Immature natural killer cell (primary cell): ENCODE results near the gene AKAP13. TPM values are rescaled to one million over a fixed set of nuclear protein-coding genes. Genes with fewer than 3 reads are reported as not detected.
A peak's percentile ranks its signal among the peaks of the same experiment; 100 is the strongest.

Source experiments
- DNase-seq, 3 donors: peaks; one replicate each; pipeline ENCODE4 v3.0.0; 2022; ENCODE audit warnings: mixed read lengths in 1 of 3
- H3K27ac Mint-ChIP-seq, 6 donors: one replicate each; pipeline ENCODE4 v1.8.0; 2020; ENCODE audit warnings: mixed read lengths in 6 of 6, mild to moderate bottlenecking in 5 of 6, inconsistent platforms in 4 of 6, moderate library complexity in 3 of 6
- H3K27me3 Mint-ChIP-seq, 3 donors: one replicate each; pipeline ENCODE4 v1.8.0; 2020 to 2021; ENCODE audit warnings: low read depth in 3 of 3, mild to moderate bottlenecking in 3 of 3, mixed read lengths in 3 of 3, moderate library complexity in 3 of 3, inconsistent platforms in 1 of 3
- H3K36me3 Mint-ChIP-seq, 3 donors: one replicate each; pipeline ENCODE4 v1.8.0; 2020; ENCODE audit warnings: mixed read lengths in 3 of 3, inconsistent platforms in 2 of 3, mild to moderate bottlenecking in 2 of 3
- H3K4me1 Mint-ChIP-seq, 2 donors: one replicate each; pipeline ENCODE4 v1.8.0; 2020; ENCODE audit warnings: inconsistent platforms in 2 of 2, mild to moderate bottlenecking in 2 of 2, mixed read lengths in 2 of 2, moderate library complexity in 1 of 2
- H3K4me3 Mint-ChIP-seq, 5 donors: one replicate each; pipeline ENCODE4 v1.8.0; 2020; ENCODE audit warnings: mild to moderate bottlenecking in 5 of 5, mixed read lengths in 5 of 5, inconsistent platforms in 3 of 5, moderate library complexity in 3 of 5
- H3K9me3 Mint-ChIP-seq, 6 donors: one replicate each; pipeline ENCODE4 v1.8.0; 2020; ENCODE audit warnings: mild to moderate bottlenecking in 6 of 6, mixed read lengths in 6 of 6, inconsistent platforms in 4 of 6, moderate library complexity in 3 of 6
- polyA plus RNA-seq, 3 donors: library from polyadenylated mRNA; unstranded; fragments of 300-500 nt; fragmentation: Illumina TruSeq; gene quantifications; one replicate each; pipeline ENCODE4 v1.2.3, GENCODE V29; 2021

The AKAP13 gene
- polyA plus RNA-seq, 3 donors from 2014 or later: 104 to 327 (median 112) TPM

GRCh38 chr15:85764649-85765277 is 384.4 kb downstream of the AKAP13 start:
- no peak overlapping the region for H3K4me3 Mint-ChIP-seq
- H3K9me3 Mint-ChIP-seq: no peaks in the 10 kb centered on the region
- H3K4me1 Mint-ChIP-seq: peaks cover 0 to 3% of the 10 kb centered on the region in 2 donors
- H3K36me3 Mint-ChIP-seq: no peaks in the 10 kb centered on the region
- no peak for DNase-seq
- peaks cover 0 to 2% (median 0%) of the 10 kb centered on the region in 3 donors for H3K27me3 Mint-ChIP-seq
- no peak overlapping the region for H3K27ac Mint-ChIP-seq

GRCh38 chr15:85766001-85766831 is 385.8 kb downstream of the AKAP13 start:
- Mint-ChIP-seq H3K4me3 (no peak overlapping the region), H3K4me1 (peaks cover 0 to 3% of the 10 kb centered on the region in 2 donors), H3K36me3 (no peaks in the 10 kb centered on the region), H3K27ac (no peak overlapping the region), H3K27me3 (peaks cover 0 to 2% (median 0%) of the 10 kb centered on the region in 3 donors), H3K9me3 (no peaks in the 10 kb centered on the region)
- no peak for DNase-seq

GRCh38 chr15:85767785-85768529 is 387.6 kb downstream of the AKAP13 start:
- Mint-ChIP-seq H3K27ac (no peak overlapping the region), H3K36me3 (no peaks in the 10 kb centered on the region), H3K4me3 (no peak overlapping the region), H3K4me1 (peaks cover 2 to 5% of the 10 kb centered on the region in 2 donors), H3K9me3 (no peaks in the 10 kb centered on the region), H3K27me3 (peaks cover 0 to 2% (median 0%) of the 10 kb centered on the region in 3 donors)
- no peak for DNase-seq

GRCh38 chr15:85768595-85769168 is 388.3 kb downstream of the AKAP13 start:
- peaks cover 4 to 5% of the 10 kb centered on the region in 2 donors for H3K4me1 Mint-ChIP-seq
- H3K4me3 Mint-ChIP-seq: no peak overlapping the region
- no peaks in the 10 kb centered on the region for H3K36me3 Mint-ChIP-seq
- no peak overlapping the region for H3K27ac Mint-ChIP-seq
- H3K9me3 Mint-ChIP-seq: no peaks in the 10 kb centered on the region
- no peak for DNase-seq
- H3K27me3 Mint-ChIP-seq: peaks cover 0 to 2% (median 0%) of the 10 kb centered on the region in 3 donors

- no peak overlapping the region for H3K27ac Mint-ChIP-seq
- no peak for DNase-seq
- peaks cover 0 to 3% (median 0%) of the 10 kb centered on the region in 3 donors for H3K27me3 Mint-ChIP-seq
- peaks cover 4 to 5% of the 10 kb centered on the region in 2 donors for H3K4me1 Mint-ChIP-seq
- H3K4me3 Mint-ChIP-seq: no peak overlapping the region
- no peaks in the 10 kb centered on the region for H3K9me3 Mint-ChIP-seq
- H3K36me3 Mint-ChIP-seq: no peaks in the 10 kb centered on the region
These were observed 388.9 kb downstream of the AKAP13 start for GRCh38 chr15:85769182-85769900.

GRCh38 chr15:85770096-85771041 is 390.0 kb downstream of the AKAP13 start:
- Mint-ChIP-seq H3K4me3 (no peak overlapping the region), H3K27me3 (peaks cover 0 to 3% (median 0%) of the 10 kb centered on the region in 3 donors), H3K36me3 (no peaks in the 10 kb centered on the region), H3K9me3 (no peaks in the 10 kb centered on the region), H3K4me1 (peaks cover 4 to 5% of the 10 kb centered on the region in 2 donors), H3K27ac (no peak overlapping the region)
- no peak for DNase-seq

GRCh38 chr15:85771271-85771670 is 390.9 kb downstream of the AKAP13 start:
- no peaks in the 10 kb centered on the region for H3K9me3 Mint-ChIP-seq
- H3K27me3 Mint-ChIP-seq: peaks cover 0 to 2% (median 0%) of the 10 kb centered on the region in 3 donors
- H3K27ac Mint-ChIP-seq: no peak overlapping the region
- no peak overlapping the region for H3K4me3 Mint-ChIP-seq
- DNase-seq: no peak
- H3K4me1 Mint-ChIP-seq: peaks cover 4 to 5% of the 10 kb centered on the region in 2 donors
- no peaks in the 10 kb centered on the region for H3K36me3 Mint-ChIP-seq

- no peaks in the 10 kb centered on the region for H3K36me3 Mint-ChIP-seq
- H3K4me3 Mint-ChIP-seq: no peak overlapping the region
- H3K4me1 Mint-ChIP-seq: peaks cover 2 to 5% of the 10 kb centered on the region in 2 donors
- DNase-seq: no peak
- H3K27me3 Mint-ChIP-seq: peaks cover 0 to 2% (median 0%) of the 10 kb centered on the region in 3 donors
- H3K27ac Mint-ChIP-seq: peak overlapping the region in 1 of 6 donors; percentile 67
- H3K9me3 Mint-ChIP-seq: no peaks in the 10 kb centered on the region
These were observed 391.5 kb downstream of the AKAP13 start for GRCh38 chr15:85771781-85772445.

GRCh38 chr15:85772668-85773067 is 392.3 kb downstream of the AKAP13 start:
- peaks cover 2 to 5% of the 10 kb centered on the region in 2 donors for H3K4me1 Mint-ChIP-seq
- no peak for DNase-seq
- no peak overlapping the region for H3K27ac Mint-ChIP-seq
- H3K36me3 Mint-ChIP-seq: no peaks in the 10 kb centered on the region
- H3K4me3 Mint-ChIP-seq: no peak overlapping the region
- no peaks in the 10 kb centered on the region for H3K9me3 Mint-ChIP-seq
- H3K27me3 Mint-ChIP-seq: peaks cover 0 to 2% (median 0%) of the 10 kb centered on the region in 3 donors

- Mint-ChIP-seq H3K27me3 (peaks cover 0 to 2% (median 0%) of the 10 kb centered on the region in 3 donors), H3K36me3 (no peaks in the 10 kb centered on the region), H3K4me1 (peaks cover 5% of the 10 kb centered on the region in 2 donors), H3K9me3 (no peaks in the 10 kb centered on the region), H3K4me3 (no peak overlapping the region), H3K27ac (no peak overlapping the region)
- no peak for DNase-seq
These were observed 392.8 kb downstream of the AKAP13 start for GRCh38 chr15:85773249-85773648.

- Mint-ChIP-seq H3K27ac (peak overlapping the region in 1 of 6 donors; percentile 40), H3K4me1 (peaks cover 5 to 6% of the 10 kb centered on the region in 2 donors), H3K4me3 (no peak overlapping the region), H3K36me3 (no peaks in the 10 kb centered on the region), H3K27me3 (peaks cover 0 to 2% (median 0%) of the 10 kb centered on the region in 3 donors), H3K9me3 (no peaks in the 10 kb centered on the region)
- DNase-seq: no peak
These were observed 393.6 kb downstream of the AKAP13 start for GRCh38 chr15:85773970-85774369.
